Measurements from ENCODE around the gene EMP3. TPM values are rescaled to one million over a fixed set of nuclear protein-coding genes. Genes with fewer than 3 reads are reported as not detected.

The EMP3 gene
- total and polyA plus RNA-seq, 9 of the 15 experiments (the other 6 are each of a cell fraction or from before 2014, with no cell fraction given), result 123 to 386 (median 296) TPM

DNA sequence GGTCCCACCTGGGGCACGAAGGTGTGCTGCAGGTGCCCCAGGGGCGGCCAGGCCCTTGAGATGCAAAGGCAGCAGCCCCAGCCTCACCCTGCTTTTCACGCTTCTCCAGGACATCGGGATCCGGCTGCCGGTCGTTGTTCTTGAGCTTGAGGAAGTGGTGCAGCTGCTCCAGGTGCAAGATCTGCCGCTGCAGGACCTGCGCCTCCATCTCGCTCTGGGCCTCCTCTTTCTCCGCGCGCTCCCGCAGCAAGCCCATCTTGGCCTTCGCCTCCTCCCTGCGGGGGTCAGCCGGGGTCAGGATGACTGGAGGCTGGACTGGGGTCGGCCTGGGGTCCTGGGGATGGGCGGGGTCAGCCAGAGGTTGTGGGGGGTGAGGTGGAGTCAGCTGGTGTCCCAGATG is 21.5 kb upstream of the EMP3 start (continued):
- TF ChIP-seq, protein P1, sequence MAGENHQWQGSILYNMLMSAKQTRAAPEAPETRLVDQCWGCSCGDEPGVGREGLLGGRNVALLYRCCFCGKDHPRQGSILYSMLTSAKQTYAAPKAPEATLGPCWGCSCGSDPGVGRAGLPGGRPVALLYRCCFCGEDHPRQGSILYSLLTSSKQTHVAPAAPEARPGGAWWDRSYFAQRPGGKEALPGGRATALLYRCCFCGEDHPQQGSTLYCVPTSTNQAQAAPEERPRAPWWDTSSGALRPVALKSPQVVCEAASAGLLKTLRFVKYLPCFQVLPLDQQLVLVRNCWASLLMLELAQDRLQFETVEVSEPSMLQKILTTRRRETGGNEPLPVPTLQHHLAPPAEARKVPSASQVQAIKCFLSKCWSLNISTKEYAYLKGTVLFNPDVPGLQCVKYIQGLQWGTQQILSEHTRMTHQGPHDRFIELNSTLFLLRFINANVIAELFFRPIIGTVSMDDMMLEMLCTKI (IDR thresholded peaks at IDR 0.05; ENCODE audit: partially characterized antibody), result no peak
- TF ChIP-seq SRSF7 (optimal IDR thresholded peaks at IDR 0.05; ENCODE audit: low read depth, low read length), result no peak

- CTCF ChIA-PET (ENCODE audit: low intra/inter-chr PET ratio), result interaction anchor here (1.3 kb wide), 1 partner anchor 42 kb away, joined by 5 read pairs; no protein-coding TSS in a partner anchor
- Histone ChIP-seq H3K9ac (ENCODE audit: insufficient read depth in 1 of 2, low read depth in 2 of 2, low read length in 2 of 2) (peak overlapping the region in 1 of 2 experiments; percentile 76; a peak in 2 of 4 replicates), H3K36me3 (ENCODE audit: control insufficient read depth, insufficient read depth, low read length) (no peaks in the 10 kb centered on the region), H3K79me2 (ENCODE audit: control insufficient read depth, insufficient read depth, low read length) (no peaks in the 10 kb centered on the region), H3K4me3 (no peak overlapping the region), H4K20me1 (replicated peaks; ENCODE audit: control insufficient read depth, insufficient read depth, low read length) (no peaks in the 10 kb centered on the region), H3K27me3 (ENCODE audit: control insufficient read depth in 2 of 2, insufficient read depth in 2 of 2, low read length in 2 of 2) (peaks cover 10 to 11% of the 10 kb centered on the region in 2 experiments; a peak in 4 of 5 replicates), H3K4me1 (replicated peaks in 1 of 2; ENCODE audit: control insufficient read depth in 2 of 2, insufficient read depth in 2 of 2, low read length in 2 of 2) (peaks cover 14 to 18% of the 10 kb centered on the region in 2 experiments), H3K9me3 (replicated peaks; ENCODE audit: control insufficient read depth, insufficient read depth, low read depth, low read length) (no peaks in the 10 kb centered on the region), H3K4me2 (ENCODE audit: insufficient read depth, low read length) (peak overlapping the region; percentile 55), H3K27ac (ENCODE audit: extremely low read depth, low read depth, low read length) (no peak overlapping the region), H2AFZ (ENCODE audit: low read depth, low read length) (peak overlapping the region; percentile 68), H3K9me1 (ENCODE audit: control insufficient read depth, insufficient read depth, low read length) (no peaks in the 10 kb centered on the region)
- DNase-seq (ENCODE audit: extremely low read depth in 1 of 4, low spot score in 3 of 4) (peak in 3 of 4 experiments; percentile 35 to 81 (median 45)), ATAC-seq (peak; percentile 99), FAIRE-seq (peak; percentile 92)
- intact Hi-C loops (cut with micrococcal nuclease), result loop anchor here (5.0 kb wide), 1 partner anchor 42 kb away; no protein-coding TSS in a partner anchor
- in situ Hi-C loops (cut with MboI), result loop anchor here (10.0 kb wide), 1 partner anchor 344 kb away; no protein-coding TSS in a partner anchor
- WGBS (ENCODE audit: insufficient coverage, low coverage, missing lambda C conversion rate), result 54% methylated on average over 20 of the region's 22 CpGs
- POLR2A ChIA-PET, result interaction anchor here (0.6 to 1.5 kb wide), 4 partner anchors 9 to 54 kb away, joined by 3 to 5 read pairs (median 4); partner anchors contain the start of gene CARD8
- BruUV-seq (replicated peaks), result no TSS peak
- TF ChIP-seq, protein P2, sequence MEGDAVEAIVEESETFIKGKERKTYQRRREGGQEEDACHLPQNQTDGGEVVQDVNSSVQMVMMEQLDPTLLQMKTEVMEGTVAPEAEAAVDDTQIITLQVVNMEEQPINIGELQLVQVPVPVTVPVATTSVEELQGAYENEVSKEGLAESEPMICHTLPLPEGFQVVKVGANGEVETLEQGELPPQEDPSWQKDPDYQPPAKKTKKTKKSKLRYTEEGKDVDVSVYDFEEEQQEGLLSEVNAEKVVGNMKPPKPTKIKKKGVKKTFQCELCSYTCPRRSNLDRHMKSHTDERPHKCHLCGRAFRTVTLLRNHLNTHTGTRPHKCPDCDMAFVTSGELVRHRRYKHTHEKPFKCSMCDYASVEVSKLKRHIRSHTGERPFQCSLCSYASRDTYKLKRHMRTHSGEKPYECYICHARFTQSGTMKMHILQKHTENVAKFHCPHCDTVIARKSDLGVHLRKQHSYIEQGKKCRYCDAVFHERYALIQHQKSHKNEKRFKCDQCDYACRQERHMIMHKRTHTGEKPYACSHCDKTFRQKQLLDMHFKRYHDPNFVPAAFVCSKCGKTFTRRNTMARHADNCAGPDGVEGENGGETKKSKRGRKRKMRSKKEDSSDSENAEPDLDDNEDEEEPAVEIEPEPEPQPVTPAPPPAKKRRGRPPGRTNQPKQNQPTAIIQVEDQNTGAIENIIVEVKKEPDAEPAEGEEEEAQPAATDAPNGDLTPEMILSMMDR (IDR thresholded peaks at IDR 0.05 in 2 of 3, conservative IDR thresholded peaks at IDR 0.05 in 1 of 3; ENCODE audit: insufficient read depth in 2 of 3, low read depth in 1 of 3, low read length in 3 of 3), result peak; percentile 74 to 78 (median 74)
- TF ChIP-seq PRDM10 (IDR thresholded peaks at IDR 0.05; ENCODE audit: partially characterized antibody) (peak; percentile 69), HLTF (IDR thresholded peaks at IDR 0.05) (0 out of 2 replicates have a peak, but pooled peaks have one; percentile 27), MTA3 (IDR thresholded peaks at IDR 0.05; ENCODE audit: borderline replicate concordance) (0 out of 2 replicates have a peak, but pooled peaks have one; percentile 48)
- TF ChIP-seq, protein P3, sequence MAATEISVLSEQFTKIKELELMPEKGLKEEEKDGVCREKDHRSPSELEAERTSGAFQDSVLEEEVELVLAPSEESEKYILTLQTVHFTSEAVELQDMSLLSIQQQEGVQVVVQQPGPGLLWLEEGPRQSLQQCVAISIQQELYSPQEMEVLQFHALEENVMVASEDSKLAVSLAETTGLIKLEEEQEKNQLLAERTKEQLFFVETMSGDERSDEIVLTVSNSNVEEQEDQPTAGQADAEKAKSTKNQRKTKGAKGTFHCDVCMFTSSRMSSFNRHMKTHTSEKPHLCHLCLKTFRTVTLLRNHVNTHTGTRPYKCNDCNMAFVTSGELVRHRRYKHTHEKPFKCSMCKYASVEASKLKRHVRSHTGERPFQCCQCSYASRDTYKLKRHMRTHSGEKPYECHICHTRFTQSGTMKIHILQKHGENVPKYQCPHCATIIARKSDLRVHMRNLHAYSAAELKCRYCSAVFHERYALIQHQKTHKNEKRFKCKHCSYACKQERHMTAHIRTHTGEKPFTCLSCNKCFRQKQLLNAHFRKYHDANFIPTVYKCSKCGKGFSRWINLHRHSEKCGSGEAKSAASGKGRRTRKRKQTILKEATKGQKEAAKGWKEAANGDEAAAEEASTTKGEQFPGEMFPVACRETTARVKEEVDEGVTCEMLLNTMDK (IDR thresholded peaks at IDR 0.05; ENCODE audit: borderline replicate concordance, insufficient read depth, low read depth, low read length, poor library complexity, severe bottlenecking), result peak; percentile 64
Observed at GRCh38 chr19:48308631-48309586, 16.4 kb upstream of the EMP3 start.

Data from K562 (cell line).